Liver (tissue), 9 donors: ENCODE results near the gene DAAM1. TPM values are rescaled to one million over a fixed set of nuclear protein-coding genes. Genes with fewer than 3 reads are reported as not detected.

ENCODE experiments used
- DNase-seq: peaks from one replicate; pipeline ENCODE4 v3.0.0-alpha.2; 2017; ENCODE audit warnings: low spot score
- H3K27ac ChIP-seq, 2 donors: one replicate each; pipeline ENCODE4 v1.7.0; 2013; ENCODE audit warnings: inconsistent platforms in 2 of 2, low read length in 2 of 2, control low read depth in 1 of 2, low read depth in 1 of 2, mild to moderate bottlenecking in 1 of 2
- H3K27me3 ChIP-seq, 4 donors: one replicate each; pipeline versions ENCODE4 v1.6.1 to v1.7.0; 2013; ENCODE audit warnings: low read length in 3 of 4, inconsistent platforms in 1 of 4, mild to moderate bottlenecking in 1 of 4, moderate library complexity in 1 of 4; ENCODE audit not compliant: control insufficient read depth in 4 of 4, insufficient read depth in 4 of 4
- H3K36me3 ChIP-seq, 4 donors: one replicate each; pipeline versions ENCODE4 v1.6.1 to v1.7.0; 2013; ENCODE audit warnings: low read length in 3 of 4, mild to moderate bottlenecking in 3 of 4, low read depth in 1 of 4, moderate library complexity in 1 of 4; ENCODE audit not compliant: control insufficient read depth in 4 of 4, insufficient read depth in 3 of 4
- H3K4me1 ChIP-seq, 4 donors: one replicate each; pipeline versions ENCODE4 v1.6.1 to v1.7.0; 2013; ENCODE audit warnings: low read length in 3 of 4, mild to moderate bottlenecking in 3 of 4, moderate library complexity in 1 of 4; ENCODE audit not compliant: control insufficient read depth in 4 of 4, insufficient read depth in 4 of 4
- H3K4me3 ChIP-seq, 3 donors: one replicate each; pipeline versions ENCODE4 v1.6.1 to v1.7.0; 2013; ENCODE audit warnings: low read length in 3 of 3, control low read depth in 1 of 3, low read depth in 1 of 3, mild to moderate bottlenecking in 1 of 3
- H3K9ac ChIP-seq, 2 donors: one replicate each; pipeline ENCODE4 v1.7.0; 2013; ENCODE audit warnings: low read length in 2 of 2, mild to moderate bottlenecking in 2 of 2, moderate library complexity in 2 of 2, control low read depth in 1 of 2, low read depth in 1 of 2
- H3K9me3 ChIP-seq, 4 donors: one replicate each; pipeline versions ENCODE4 v1.6.1 to v1.7.0; 2013; ENCODE audit warnings: low read length in 3 of 4; ENCODE audit not compliant: control insufficient read depth in 4 of 4
- EGR1 ChIP-seq, 2 donors: IDR thresholded peaks; 2 replicates each; pipeline ENCODE4 v1.6.1; 2016 to 2018; ENCODE audit warnings: antibody characterized with exemption in 2 of 2, low read depth in 2 of 2
- FOXA1 ChIP-seq: IDR thresholded peaks from 2 replicates; pipeline ENCODE4 v1.6.1; 2016; ENCODE audit warnings: antibody characterized with exemption
- FOXA2 ChIP-seq: IDR thresholded peaks from 2 replicates; pipeline ENCODE4 v1.6.1; 2016; ENCODE audit warnings: antibody characterized with exemption
- GABPA ChIP-seq, 2 donors: IDR thresholded peaks in 1 of 2; conservative IDR thresholded peaks in 1 of 2; 2 replicates each; pipeline ENCODE4 v1.6.1; 2016; ENCODE audit warnings: antibody characterized with exemption in 2 of 2, mild to moderate bottlenecking in 1 of 2, moderate library complexity in 1 of 2
- HNF4A ChIP-seq, 2 donors: conservative IDR thresholded peaks; 2 replicates each; pipeline ENCODE4 v1.6.1; 2016; ENCODE audit warnings: antibody characterized with exemption in 2 of 2, mild to moderate bottlenecking in 2 of 2
- HNF4G ChIP-seq: IDR thresholded peaks from 2 replicates; pipeline ENCODE4 v1.6.1; 2016; ENCODE audit warnings: antibody characterized with exemption
- JUND ChIP-seq, 2 donors: IDR thresholded peaks; 2 replicates each; pipeline ENCODE4 v1.6.1; 2016; ENCODE audit warnings: antibody characterized with exemption in 2 of 2
- NR2F2 ChIP-seq: IDR thresholded peaks from 2 replicates; pipeline ENCODE4 v1.6.1; 2016; ENCODE audit warnings: antibody characterized with exemption
- RAD21 ChIP-seq, 2 donors: IDR thresholded peaks; 2 replicates each; pipeline ENCODE4 v1.6.1; 2016; ENCODE audit warnings: antibody characterized with exemption in 2 of 2, mild to moderate bottlenecking in 2 of 2
- RXRA ChIP-seq, 2 donors: IDR thresholded peaks; 2 replicates each; pipeline ENCODE4 v1.6.1; 2017 to 2018; ENCODE audit warnings: antibody characterized with exemption in 2 of 2, mild to moderate bottlenecking in 1 of 2
- SP1 ChIP-seq: IDR thresholded peaks from 2 replicates; pipeline ENCODE4 v1.6.1; 2018; ENCODE audit warnings: antibody characterized with exemption, mild to moderate bottlenecking
- TAF1 ChIP-seq: conservative IDR thresholded peaks from 2 replicates; pipeline ENCODE4 v1.6.1; 2016; ENCODE audit warnings: antibody characterized with exemption, mild to moderate bottlenecking
- YY1 ChIP-seq: IDR thresholded peaks from 2 replicates; pipeline ENCODE4 v1.6.1; 2016; ENCODE audit warnings: antibody characterized with exemption, mild to moderate bottlenecking
- WGBS: extraction: QIAGEN DNeasy Blood & Tissue Kit; methylation state at CpG from one replicate; pipeline ENCODE4 v1.1.7; 2013; 5-methylcytosine and 5-hydroxymethylcytosine counted together
- polyA plus RNA-seq, 2 donors: library from polyadenylated mRNA; stranded (reverse) in 1 of 2; unstranded in 1 of 2; fragments of 200-250 nt in 1 of 2; fragments of >200 nt in 1 of 2; fragmentation: Nextera tagmentation in 1 of 2; extraction: Ambion mirVana in 1 of 2; gene quantifications; one replicate each; pipeline versions ENCODE4 v1.2.1 to v1.2.3, GENCODE V29; 2013 to 2015
- total RNA-seq, 2 donors: library from RNA; depleted of rRNA; stranded (reverse); fragments of >200 nt; gene quantifications; one replicate each; pipeline ENCODE4 v1.2.3, GENCODE V29; 2014
- TF ChIP-seq, protein P1 (sequence below): IDR thresholded peaks from 2 replicates; pipeline ENCODE4 v1.6.1; 2016; ENCODE audit warnings: antibody characterized with exemption, mild to moderate bottlenecking
- TF ChIP-seq, protein P2 (sequence below): IDR thresholded peaks from 2 replicates; pipeline ENCODE4 v1.6.1; 2016; ENCODE audit warnings: antibody characterized with exemption
- TF ChIP-seq, protein P3 (sequence below): IDR thresholded peaks from 2 replicates; pipeline ENCODE4 v1.6.1; 2016; ENCODE audit warnings: antibody characterized with exemption
- TF ChIP-seq, protein P4 (sequence below): IDR thresholded peaks from 2 replicates; pipeline ENCODE4 v1.6.1; 2016; ENCODE audit warnings: antibody characterized with exemption
- TF ChIP-seq, protein P5 (sequence below): fragments of 150-350 bp; IDR thresholded peaks from 2 replicates; pipeline ENCODE4 v1.5.1; 2017; ENCODE audit warnings: improper control_type of control experiment, low read depth, low read length; ENCODE audit not compliant: missing input control
- donor health status: healthy.
- donor health status: healthy.
- donor health status: healthy.
- donor health status: healthy.
- donor health status: healthy.

Gene DAAM1
- total and polyA plus RNA-seq, 4 donors, result 9.5 to 28.4 (median 18.5) TPM

DNA sequence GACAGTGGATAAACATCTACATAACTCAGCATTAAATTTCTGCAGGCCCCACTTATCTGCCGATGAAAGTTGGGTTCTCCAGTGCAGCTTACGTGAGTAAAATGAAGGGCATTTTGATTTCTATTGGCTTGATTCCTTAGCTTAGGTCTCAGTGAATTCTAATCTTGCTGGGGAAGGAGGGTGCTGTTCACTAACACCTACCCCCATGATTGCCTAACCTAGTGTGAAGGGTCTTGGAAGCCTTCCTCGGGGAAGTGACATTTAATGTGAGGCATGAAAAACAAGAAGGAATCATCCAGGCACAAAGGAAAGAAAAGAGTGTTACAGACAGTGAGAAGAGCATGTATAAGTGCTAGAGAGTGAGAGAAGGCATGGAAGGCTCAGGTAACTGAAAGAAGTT lies 81.0 kb downstream of the DAAM1 start:
- no peaks in the 10 kb centered on the region for H3K27me3 ChIP-seq
- no peak overlapping the region for H3K27ac ChIP-seq
- H3K36me3 ChIP-seq, result peaks cover 1 to 10% (median 6%) of the 10 kb centered on the region in 4 donors
- 94% methylated on average over 3 of the region's 3 CpGs for WGBS
- H3K4me1 ChIP-seq, result no peaks in the 10 kb centered on the region
- H3K4me3 ChIP-seq, result no peak overlapping the region
- H3K9ac ChIP-seq, result no peak overlapping the region
- no peak for TF ChIP-seq EGR1 (IDR thresholded peaks at IDR 0.05; ENCODE audit: low read depth in 2 of 2)
- no peak for TF ChIP-seq FOXA1
- TF ChIP-seq FOXA2, result no peak
- TF ChIP-seq, protein P1, sequence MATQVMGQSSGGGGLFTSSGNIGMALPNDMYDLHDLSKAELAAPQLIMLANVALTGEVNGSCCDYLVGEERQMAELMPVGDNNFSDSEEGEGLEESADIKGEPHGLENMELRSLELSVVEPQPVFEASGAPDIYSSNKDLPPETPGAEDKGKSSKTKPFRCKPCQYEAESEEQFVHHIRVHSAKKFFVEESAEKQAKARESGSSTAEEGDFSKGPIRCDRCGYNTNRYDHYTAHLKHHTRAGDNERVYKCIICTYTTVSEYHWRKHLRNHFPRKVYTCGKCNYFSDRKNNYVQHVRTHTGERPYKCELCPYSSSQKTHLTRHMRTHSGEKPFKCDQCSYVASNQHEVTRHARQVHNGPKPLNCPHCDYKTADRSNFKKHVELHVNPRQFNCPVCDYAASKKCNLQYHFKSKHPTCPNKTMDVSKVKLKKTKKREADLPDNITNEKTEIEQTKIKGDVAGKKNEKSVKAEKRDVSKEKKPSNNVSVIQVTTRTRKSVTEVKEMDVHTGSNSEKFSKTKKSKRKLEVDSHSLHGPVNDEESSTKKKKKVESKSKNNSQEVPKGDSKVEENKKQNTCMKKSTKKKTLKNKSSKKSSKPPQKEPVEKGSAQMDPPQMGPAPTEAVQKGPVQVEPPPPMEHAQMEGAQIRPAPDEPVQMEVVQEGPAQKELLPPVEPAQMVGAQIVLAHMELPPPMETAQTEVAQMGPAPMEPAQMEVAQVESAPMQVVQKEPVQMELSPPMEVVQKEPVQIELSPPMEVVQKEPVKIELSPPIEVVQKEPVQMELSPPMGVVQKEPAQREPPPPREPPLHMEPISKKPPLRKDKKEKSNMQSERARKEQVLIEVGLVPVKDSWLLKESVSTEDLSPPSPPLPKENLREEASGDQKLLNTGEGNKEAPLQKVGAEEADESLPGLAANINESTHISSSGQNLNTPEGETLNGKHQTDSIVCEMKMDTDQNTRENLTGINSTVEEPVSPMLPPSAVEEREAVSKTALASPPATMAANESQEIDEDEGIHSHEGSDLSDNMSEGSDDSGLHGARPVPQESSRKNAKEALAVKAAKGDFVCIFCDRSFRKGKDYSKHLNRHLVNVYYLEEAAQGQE, result no peak
- TF ChIP-seq, protein P2, sequence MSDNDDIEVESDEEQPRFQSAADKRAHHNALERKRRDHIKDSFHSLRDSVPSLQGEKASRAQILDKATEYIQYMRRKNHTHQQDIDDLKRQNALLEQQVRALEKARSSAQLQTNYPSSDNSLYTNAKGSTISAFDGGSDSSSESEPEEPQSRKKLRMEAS, result no peak
- no peak for TF ChIP-seq YY1
- TF ChIP-seq HNF4A (conservative IDR thresholded peaks at IDR 0.05), result no peak
- no peak for TF ChIP-seq SP1
- no peak for TF ChIP-seq NR2F2
- no peak for TF ChIP-seq HNF4G
- TF ChIP-seq, protein P3, sequence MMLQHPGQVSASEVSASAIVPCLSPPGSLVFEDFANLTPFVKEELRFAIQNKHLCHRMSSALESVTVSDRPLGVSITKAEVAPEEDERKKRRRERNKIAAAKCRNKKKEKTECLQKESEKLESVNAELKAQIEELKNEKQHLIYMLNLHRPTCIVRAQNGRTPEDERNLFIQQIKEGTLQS, result no peak
- TF ChIP-seq GABPA (IDR thresholded peaks at IDR 0.05 in 1 of 2, conservative IDR thresholded peaks at IDR 0.05 in 1 of 2), result no peak
- no peak for TF ChIP-seq TAF1
- no peak for TF ChIP-seq RAD21 (IDR thresholded peaks at IDR 0.05)
- no peak for TF ChIP-seq RXRA (IDR thresholded peaks at IDR 0.05)
- no peaks in the 10 kb centered on the region for H3K9me3 ChIP-seq
- no peak for DNase-seq

DNA sequence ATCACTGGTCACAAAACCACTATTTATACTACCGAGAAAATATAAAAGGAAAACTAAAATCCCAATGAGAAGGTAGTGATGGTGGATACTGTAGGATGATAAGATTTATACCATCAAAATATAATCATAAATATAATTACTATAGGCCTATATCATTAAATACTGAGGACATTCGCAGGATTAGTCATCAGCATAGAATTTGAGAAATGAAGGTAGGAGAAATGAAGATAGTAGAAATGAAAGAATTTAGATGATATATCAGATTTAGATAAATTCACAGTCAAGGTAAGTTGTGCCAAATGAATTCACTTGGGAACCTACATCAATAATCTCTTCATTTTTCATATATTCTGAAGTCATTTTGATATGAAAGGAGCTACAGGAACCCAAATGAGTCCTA lies 82.8 kb downstream of the DAAM1 start:
- no peak for DNase-seq
- Histone ChIP-seq H3K9me3 (no peaks in the 10 kb centered on the region), H3K36me3 (peaks cover 1 to 6% (median 6%) of the 10 kb centered on the region in 4 donors), H3K4me1 (no peaks in the 10 kb centered on the region), H3K4me3 (no peak overlapping the region), H3K27ac (no peak overlapping the region), H3K27me3 (no peaks in the 10 kb centered on the region), H3K9ac (no peak overlapping the region)
- 96% methylated on average over 2 of the region's 2 CpGs for WGBS
- TF ChIP-seq JUND (IDR thresholded peaks at IDR 0.05) (no peak), EGR1 (IDR thresholded peaks at IDR 0.05; ENCODE audit: low read depth in 2 of 2) (no peak), YY1 (no peak), FOXA2 (no peak), FOXA1 (no peak), RAD21 (IDR thresholded peaks at IDR 0.05) (no peak), GABPA (IDR thresholded peaks at IDR 0.05 in 1 of 2, conservative IDR thresholded peaks at IDR 0.05 in 1 of 2) (no peak), RXRA (IDR thresholded peaks at IDR 0.05) (no peak), SP1 (no peak), NR2F2 (no peak), HNF4A (conservative IDR thresholded peaks at IDR 0.05) (no peak), TAF1 (no peak), HNF4G (no peak)
- TF ChIP-seq, protein P4, sequence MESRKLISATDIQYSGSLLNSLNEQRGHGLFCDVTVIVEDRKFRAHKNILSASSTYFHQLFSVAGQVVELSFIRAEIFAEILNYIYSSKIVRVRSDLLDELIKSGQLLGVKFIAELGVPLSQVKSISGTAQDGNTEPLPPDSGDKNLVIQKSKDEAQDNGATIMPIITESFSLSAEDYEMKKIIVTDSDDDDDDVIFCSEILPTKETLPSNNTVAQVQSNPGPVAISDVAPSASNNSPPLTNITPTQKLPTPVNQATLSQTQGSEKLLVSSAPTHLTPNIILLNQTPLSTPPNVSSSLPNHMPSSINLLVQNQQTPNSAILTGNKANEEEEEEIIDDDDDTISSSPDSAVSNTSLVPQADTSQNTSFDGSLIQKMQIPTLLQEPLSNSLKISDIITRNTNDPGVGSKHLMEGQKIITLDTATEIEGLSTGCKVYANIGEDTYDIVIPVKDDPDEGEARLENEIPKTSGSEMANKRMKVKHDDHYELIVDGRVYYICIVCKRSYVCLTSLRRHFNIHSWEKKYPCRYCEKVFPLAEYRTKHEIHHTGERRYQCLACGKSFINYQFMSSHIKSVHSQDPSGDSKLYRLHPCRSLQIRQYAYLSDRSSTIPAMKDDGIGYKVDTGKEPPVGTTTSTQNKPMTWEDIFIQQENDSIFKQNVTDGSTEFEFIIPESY, result no peak
- TF ChIP-seq, protein P5, sequence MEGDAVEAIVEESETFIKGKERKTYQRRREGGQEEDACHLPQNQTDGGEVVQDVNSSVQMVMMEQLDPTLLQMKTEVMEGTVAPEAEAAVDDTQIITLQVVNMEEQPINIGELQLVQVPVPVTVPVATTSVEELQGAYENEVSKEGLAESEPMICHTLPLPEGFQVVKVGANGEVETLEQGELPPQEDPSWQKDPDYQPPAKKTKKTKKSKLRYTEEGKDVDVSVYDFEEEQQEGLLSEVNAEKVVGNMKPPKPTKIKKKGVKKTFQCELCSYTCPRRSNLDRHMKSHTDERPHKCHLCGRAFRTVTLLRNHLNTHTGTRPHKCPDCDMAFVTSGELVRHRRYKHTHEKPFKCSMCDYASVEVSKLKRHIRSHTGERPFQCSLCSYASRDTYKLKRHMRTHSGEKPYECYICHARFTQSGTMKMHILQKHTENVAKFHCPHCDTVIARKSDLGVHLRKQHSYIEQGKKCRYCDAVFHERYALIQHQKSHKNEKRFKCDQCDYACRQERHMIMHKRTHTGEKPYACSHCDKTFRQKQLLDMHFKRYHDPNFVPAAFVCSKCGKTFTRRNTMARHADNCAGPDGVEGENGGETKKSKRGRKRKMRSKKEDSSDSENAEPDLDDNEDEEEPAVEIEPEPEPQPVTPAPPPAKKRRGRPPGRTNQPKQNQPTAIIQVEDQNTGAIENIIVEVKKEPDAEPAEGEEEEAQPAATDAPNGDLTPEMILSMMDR, result no peak
- TF ChIP-seq, protein P1, result no peak
- TF ChIP-seq, protein P3, result no peak
- TF ChIP-seq, protein P2, result no peak
